Activated naive CD4-positive, alpha-beta T cell (primary cell): ENCODE results near the gene GPD1L.
A peak's percentile ranks its signal among the peaks of the same experiment; 100 is the strongest.
"Not testable (repeated sequence)": the region's sequence is repeated elsewhere in the genome, so short reads cannot be mapped to it uniquely, and the experiment has no call there.

Source experiments
- DNase-seq, 4 experiments: peaks; one replicate each; lab custom pipeline; 2025; lab: John Stamatoyannopoulos, UW

Gene GPD1L

DNA sequence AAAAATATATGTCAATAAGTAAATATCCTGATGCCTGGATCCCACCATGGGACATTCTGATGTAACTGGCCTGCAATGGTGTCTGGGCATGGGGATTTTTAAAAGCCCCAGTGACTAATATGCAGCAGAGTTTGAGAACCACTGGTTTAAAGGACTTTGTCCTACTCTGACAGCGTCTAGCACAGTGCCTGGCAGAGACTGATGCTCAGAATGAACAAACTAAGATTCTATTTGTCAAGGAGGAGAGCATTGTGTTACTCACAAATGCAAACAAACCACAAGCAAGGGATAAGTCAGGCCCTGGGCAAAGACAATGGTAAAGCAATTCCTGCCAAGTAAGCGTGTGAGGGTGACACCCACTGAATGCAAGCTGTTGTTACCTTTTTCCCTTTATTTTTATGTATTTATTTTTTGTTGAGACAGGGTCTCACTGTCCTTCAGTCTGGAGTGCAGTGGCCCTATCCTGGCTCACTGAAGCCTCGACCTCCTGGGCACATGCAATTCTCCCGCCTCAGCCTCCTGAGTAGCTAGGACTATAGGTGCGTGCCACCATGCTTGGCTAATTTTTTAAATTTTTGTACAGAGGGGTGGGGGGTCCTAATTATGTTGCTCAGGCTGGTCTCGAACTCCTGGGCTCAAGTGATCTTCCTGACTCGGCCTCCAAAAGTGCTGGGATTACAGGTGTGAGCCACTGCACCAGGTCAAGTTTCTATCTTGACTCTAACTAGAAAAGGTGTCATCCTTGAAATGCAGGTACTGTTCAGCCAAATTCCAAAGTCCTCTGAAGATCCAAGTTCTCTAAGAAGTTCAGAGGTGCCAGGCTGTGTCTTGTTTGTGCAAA lies 909 bp upstream of the GPD1L start:
- DNase-seq = no peak

DNA sequence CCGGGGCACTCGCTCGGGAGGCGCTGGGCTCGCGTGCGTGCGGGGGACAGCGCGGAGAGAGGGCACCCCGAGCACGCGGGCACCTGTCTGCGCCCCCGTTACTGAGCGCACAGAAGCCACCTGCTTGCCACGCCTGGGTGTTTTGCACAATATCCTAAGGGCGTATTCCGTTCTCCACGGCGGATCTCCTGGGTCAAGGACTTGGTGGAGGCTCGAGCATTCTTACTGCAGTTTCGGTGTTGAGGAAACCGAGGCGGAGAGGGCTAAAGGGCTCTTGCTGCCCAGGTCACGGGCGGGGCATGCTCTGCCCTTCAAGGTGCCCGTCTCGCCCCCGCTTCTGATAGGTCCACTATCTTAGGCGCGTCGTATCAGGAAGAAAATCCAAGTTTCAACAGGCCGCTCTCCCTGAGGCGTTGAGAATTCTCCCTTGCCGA lies 526 bp downstream of the GPD1L start:
- peak in 2 of 4 experiments; percentile 6 to 41 for DNase-seq

DNA sequence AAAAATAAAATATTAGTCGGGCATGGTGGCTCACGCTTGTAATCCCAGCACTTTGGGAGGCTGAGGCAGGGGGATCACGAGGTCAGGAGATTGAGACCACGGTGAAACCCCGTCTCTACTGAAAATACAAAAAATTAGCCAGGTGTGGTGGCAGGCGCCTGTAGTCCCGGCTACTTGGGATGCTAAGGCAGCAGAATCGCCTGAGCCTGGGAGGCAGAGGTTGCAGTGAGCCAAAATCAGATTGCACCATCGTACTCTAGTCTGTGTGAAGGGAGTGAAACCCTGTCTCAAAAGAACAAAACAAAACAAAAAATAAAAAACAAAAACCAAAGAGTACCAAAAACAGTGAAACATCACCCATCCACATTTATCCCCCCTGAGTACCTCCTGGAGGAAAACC lies 1.8 kb downstream of the GPD1L start:
- DNase-seq = not testable (repeated sequence)

DNA sequence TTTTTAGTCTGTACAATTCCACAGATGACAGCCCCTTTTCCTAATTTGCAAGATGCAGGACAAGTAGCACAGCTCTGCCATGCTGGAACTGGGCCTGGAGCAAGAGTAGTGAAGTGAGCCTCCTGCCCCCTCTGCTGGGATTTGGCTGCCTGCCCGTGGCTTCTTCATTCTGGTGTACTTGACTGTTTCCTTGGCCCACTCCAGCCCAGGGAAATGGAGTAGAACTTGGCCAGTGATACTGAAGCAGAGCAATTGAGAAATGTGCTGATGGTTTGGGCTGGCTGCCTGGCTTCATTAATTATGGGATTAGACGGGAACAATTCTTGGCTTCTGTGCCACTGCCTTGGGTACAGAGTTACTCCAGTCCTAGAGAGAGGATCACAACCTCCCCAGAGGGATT lies 2.8 kb downstream of the GPD1L start:
- DNase-seq = no peak

DNA sequence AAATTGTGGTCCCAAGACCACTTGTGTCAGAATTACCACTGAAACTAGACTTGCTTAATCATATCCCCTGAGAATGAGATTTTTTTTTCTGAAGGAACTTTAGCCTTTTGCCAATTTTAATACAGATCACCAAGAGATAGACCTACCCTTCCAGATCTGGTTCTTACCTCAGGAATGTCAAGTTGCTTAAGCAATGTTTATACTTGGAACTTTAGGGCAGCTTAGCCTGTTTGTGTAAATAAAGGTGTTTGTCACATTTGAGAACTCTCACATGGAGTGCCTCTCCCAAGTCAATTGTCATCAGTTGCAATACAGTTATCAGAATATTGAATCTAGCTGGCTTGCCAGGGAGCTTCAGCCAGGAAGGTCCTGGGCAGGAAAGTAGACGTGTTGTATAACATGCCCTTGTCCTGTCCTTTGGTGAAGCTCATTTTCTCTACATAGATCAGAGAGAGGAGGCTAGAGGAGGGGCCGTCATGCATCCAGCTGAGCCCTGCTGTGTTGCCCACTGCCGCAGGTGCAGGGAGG lies 3.9 kb downstream of the GPD1L start:
- no peak for DNase-seq

DNA sequence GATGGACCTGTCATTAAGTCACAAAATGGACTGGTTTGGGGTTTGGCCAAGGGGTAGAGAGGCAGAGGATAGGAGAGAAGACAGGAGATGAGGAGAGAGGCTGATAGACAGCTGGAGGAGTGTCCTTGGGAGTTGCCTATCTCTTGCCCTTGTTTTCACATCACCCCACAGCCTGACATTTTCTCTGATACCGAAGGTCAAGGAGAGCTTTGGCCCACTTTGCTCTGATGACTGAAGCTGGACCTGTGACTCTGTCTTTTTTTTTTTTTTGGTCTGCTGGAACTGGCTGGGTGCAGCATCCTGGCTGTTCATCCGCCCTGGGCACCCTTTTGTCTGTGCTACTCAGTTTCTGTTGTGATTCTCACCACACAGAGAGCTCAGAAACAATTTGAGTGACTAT lies 5.1 kb downstream of the GPD1L start:
- no peak for DNase-seq

DNA sequence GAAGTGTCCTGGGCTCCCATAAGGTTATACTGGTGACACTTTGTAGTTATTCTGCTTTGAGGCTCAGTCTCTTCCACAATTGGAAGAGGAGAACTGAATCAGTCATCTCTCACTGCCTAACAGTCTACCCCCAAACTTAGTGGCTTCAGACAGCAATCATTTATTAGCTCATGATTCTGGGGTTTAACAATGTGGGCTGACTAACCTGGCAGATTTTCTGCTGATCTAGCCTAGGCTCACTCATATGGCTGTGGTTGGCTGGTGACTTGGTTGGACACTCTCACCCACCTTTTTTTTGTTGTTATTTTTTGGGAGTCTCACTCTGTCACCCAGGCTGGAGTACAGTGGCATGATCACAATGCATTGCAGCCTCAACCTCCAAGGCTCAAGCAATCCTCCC lies 7.1 kb downstream of the GPD1L start:
- DNase-seq = no peak

DNA sequence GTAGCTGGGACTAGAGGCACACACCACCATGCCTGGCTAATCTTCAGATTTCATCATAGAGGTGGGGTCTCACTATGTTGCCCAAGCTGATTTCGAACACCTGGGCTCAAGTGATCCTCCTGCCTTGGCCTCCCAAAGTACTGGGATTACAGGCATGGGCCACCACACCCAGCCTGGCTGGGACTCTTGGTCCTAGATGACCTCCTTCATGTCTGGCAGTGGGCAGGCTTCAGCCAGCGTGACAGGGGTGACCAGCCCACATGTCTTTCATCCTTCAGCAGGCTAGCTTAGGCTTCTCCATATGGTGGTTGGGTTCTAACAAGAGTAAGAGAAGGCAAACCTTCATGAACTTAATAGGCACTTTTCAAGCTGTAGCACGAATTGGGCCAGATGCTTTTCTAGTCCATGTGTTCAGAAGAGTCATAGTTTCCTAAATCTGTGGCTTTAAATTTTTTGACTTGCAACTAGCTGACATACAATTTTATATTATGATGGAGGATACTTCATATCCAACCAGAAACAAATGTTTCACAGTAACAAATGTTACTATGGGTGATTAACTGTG lies 7.6 kb downstream of the GPD1L start:
- no peak for DNase-seq

DNA sequence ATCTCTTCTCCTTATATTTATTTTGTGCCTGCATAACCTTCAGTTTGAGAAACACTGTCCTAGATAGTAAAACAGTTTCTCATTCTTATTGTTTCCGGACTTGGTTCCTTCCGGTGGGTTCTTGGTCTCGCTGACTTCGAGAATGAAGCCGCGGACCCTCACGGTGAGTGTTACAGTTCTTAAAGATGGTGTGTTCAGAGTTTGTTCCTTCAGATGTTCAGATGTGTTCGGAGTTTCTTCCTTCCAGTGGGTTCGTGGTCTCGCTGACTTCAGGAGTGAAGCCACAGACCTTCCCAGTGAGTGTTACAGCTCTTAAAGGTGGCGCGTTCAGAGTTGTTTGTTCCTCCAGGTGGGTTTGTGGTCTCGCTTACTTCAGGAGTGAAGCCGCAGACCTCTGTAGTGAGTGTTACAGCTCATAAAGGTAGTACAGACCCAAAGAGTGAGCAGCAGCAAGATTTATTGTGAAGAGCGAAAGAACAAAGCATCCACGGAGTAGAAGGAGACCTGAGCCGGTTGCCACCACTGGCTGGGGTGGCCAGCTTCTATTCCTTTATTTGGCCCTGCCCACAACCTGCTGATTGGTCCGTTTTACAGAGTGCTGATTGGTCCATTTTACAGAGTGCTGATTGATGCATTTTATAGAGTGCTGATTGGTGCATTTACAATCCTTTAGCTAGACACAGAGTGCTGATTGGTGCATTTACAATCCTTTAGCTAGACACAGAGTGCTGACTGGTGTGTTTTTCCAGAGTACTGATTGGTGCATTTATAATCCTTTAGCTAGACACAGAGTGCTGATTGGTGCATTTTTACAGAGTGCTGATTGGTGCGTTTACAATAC lies 8.3 kb downstream of the GPD1L start:
- peak in 2 of 4 experiments; percentile 52 to 54 for DNase-seq

DNA sequence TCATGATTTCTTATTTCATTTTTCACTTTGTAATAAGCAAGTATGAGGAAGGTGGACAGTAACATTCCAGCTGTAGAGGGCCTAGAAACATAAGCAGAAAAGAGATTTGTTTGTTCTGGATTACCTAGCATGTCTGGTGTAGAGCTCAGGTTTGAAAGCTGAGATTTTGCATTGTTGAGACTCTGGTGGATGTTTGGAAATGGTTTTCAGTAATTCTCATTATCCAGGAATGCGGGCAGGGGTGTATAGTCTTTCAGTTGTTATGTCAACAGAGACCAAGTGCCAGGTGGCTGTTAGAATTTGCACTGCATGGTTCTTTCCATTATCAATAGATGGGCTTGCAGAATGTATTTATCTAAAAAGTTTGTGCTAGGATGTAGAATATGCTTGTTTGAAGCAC lies 10.9 kb downstream of the GPD1L start:
- DNase-seq = no peak

DNA sequence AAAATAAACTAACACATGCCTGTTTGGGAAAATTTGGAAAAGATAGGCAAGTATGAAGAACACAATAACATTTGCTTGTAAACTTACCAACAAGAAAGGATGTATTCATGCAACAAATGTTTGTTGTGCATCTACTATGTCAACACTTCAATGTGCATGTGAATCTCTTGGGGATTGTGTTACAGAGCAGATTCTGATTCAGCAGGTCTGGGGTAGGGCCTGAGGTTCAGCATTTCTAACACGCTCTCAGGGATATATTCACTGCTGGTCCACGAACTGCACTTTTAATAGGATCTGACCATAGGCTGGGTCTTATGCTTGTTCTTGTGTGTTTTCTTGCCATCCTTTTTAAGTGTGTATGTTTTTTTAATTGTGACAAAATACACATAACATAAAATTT lies 11.8 kb downstream of the GPD1L start:
- no peak for DNase-seq

DNA sequence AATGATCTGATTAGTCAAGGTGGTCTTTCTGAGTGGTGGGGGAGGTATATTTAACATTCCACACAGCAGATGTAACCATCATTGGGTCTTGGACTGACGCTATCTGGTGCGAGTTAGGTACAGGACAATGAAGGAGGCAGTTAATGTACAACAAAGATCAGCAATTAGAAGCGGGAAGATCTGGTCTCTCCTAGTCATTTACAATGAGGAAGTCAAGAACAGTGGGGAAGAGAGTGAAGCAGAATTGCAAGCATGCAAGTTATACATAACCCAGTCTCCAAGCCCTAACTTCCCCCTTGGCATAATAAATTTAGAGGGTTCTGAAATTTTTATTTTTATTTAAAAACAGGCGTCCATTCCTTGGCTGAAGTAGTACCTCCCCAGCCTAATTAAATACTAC lies 14.1 kb downstream of the GPD1L start:
- DNase-seq = no peak

DNA sequence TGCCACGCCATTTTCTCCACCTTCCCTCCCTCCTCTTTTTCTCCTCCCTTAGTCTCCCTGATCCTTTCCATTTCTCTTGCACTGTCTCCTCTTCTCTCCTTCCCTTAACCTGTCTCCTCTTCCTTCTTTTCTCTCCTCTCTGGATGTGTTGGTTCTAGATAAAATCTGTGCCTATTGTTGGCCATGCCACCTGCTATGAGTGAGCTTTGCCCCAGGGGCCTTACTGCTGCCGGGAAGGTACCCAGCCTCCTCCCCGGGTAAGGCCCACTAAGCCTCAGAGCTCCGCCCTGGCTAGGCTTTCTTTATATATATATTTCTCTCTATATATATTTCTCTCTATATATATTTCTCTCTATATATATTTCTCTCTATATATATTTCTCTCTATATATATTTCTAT lies 14.7 kb downstream of the GPD1L start:
- DNase-seq = no peak

DNA sequence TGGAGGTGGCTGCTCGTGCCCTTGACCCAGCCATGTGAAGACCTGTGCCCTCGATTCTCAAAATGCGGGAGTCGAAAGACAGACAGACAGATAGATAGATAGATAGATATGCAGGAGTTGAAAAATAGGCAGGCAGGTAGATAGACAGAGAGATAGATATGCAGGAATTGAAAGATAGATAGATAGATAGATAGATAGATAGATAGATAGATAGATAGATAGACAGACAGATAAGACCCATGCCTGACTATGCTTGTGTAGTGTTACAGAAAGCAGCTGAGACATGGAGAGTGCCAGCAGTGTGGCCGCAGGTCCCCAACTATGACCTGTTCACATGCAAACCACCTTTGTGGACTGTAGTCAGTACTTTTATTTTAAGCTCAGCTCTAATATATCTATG lies 17.2 kb downstream of the GPD1L start:
- no peak for DNase-seq

DNA sequence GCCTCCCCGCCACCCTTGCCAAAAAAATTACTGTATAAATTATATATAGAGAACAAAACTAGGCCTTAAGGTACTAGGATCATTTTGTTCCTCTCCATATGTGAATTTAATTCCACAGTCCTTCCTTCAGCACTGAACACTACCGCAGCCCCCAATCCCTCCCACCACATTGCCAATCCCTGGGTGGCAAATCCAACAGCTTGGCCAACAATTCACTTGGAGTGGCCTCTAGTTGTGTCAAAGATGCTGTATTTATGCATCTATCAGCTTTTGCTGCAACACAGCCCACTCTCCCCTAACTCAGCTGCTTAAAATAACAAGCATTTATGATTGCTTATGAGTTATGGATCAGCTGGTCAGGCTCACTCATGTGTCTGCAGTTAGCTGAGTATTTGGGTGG lies 18.6 kb downstream of the GPD1L start:
- DNase-seq = no peak

DNA sequence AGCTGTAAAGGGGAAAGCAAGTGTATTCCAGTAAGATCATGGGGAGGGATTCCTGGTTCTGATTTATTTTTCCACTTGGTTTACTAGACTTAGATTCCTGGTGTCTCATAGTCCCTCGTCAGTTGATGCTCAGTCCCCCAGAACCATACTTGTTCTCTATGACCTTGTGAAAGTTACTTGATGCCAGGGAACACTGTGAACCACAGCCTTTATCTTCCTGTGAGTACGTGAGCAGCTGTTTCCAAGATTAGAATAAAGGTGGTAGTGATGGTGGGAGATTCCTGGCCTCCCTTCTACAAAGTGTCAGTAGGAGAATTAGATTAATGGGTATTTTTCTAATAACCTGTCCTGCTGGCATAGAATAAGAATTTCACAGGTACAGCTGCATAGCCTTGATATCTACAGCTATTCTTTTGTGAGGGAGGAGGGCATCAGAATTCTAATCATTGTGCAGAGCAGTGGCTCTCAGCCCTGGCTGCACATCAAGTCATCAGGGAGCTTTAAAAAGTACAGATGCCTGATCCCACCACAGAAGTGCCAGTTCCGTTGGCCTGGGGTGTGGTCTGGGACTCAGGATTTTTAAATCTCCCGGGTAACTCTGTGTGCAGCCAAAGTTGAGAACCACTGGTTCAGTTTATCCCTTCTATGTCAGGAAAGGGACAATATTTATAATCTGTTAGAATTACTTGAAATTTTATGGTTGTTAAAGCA lies 20.0 kb downstream of the GPD1L start:
- no peak for DNase-seq

DNA sequence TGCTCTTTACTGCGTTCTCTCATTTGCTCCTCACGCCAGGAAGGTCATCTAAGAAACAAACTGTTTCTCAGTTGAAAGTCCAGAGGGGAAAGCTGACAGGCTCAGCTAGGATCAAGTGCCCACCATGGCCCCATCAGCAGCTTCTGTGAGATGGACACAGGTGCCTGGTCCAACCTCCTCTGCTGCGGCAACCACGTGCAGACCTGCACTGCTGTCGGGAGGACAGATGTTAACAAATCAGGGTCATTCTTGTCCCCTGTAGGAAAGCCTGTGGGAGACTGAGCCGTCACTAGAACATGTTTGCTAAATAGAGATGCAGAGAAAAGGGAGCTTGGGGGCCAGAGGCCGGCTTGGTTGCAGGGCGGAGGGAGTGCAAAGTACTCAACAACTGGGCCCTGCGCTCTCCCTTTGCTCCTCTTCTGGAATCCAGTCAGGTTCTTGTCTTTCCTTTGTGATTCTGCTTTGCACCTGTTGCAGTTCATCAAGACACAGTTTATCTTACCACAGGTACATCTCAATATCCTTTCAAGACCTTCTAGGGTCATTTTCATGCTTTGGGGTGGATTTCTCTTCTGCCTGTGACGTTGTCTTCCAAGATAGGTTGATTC lies 20.9 kb downstream of the GPD1L start:
- no peak for DNase-seq

DNA sequence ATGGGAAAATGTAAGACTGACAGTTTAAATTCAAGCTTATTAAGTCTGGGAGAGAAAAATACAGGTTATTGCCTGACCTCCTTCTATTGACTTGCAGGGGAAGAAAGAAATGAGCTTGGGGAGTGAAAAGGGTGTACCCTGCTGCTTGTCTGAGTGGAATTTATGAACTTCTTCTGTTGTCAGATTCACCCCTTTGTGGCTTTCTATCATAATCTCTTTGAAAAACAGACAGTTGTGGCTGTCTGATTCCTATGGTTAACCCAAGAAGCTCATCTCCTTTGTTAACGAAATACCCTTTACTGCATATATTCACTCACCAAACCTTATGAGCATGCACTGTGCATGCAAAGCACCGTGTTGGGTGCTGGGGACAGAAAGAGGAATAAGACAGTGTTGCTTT lies 22.5 kb downstream of the GPD1L start:
- no peak for DNase-seq

DNA sequence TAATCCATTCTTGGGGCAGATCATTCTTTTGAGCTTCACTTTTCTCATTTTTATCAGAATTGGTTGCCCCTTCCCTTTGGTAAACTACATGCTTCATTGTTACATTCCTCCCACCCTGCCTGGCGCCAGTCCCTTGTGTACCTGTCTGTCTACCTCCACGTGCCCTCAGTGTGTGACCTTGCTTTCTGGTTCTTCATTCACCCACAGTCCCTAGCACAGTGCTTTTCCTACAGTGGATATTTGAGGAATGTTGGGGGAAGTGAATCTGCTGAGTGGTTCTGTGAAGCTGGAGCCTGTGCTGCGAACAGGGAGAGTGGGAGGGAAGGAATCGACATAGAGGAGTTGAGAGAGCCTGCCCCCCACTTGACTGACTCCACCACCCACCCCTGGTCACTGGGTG lies 23.4 kb downstream of the GPD1L start:
- no peak for DNase-seq

DNA sequence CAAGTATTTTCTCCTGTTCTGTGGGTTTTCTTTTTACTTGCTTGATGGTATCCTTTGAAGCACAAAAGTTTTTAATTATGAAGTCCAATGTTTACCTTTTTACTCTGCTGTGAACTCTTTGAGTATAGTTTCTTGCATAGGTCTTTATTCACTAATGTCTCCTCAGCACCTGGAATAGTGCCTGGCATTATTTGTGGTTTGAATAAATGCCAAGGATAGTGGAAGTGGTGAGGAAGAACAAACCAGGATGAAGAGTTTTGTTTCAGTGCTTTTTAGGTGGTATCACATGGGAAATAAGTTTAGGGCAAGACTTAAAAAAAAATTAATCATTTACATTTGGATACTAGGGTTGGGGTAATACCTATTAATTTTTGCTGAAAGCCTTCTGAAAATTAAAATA lies 25.7 kb downstream of the GPD1L start:
- no peak for DNase-seq

DNA sequence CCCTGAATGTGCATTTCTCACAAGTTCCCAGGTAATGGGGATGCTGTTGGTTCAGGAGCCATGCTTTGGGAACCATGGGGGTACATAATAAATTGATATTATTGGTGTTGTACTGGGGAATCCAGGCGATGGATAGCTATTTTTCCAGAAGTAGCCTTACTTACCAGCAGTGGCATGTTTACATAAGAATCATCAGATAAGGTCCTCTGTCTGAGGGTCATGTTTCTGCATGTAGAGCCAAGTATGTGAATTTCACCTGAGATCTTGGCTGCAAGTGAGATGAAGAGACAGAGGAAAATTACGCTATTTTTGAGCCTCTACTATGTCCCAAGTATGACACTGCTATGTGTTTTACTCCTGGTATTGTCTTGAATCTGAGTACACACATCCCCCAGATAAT lies 26.3 kb downstream of the GPD1L start:
- no peak for DNase-seq

DNA sequence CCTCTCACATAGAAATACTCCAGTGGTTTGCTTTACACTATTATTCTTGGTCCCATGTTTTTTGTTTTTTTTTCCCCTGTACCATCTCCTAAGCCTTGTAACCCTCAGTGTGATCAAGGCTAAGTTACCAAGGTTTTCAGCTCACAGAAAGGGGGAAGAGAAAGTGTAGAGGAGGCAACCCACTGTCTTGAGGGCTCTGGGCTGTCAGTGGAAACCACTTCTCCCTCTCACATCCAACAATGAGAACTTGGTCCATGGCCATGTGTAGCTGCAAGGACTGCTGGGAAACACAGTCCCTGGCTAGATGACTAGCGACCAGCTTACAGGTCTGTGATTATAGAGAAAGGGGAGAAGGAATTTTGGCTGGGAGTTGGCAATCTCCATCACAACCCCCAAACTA lies 30.3 kb downstream of the GPD1L start:
- DNase-seq = no peak
